ENCODE measurements around the gene METTL26.

The METTL26 gene

DNA sequence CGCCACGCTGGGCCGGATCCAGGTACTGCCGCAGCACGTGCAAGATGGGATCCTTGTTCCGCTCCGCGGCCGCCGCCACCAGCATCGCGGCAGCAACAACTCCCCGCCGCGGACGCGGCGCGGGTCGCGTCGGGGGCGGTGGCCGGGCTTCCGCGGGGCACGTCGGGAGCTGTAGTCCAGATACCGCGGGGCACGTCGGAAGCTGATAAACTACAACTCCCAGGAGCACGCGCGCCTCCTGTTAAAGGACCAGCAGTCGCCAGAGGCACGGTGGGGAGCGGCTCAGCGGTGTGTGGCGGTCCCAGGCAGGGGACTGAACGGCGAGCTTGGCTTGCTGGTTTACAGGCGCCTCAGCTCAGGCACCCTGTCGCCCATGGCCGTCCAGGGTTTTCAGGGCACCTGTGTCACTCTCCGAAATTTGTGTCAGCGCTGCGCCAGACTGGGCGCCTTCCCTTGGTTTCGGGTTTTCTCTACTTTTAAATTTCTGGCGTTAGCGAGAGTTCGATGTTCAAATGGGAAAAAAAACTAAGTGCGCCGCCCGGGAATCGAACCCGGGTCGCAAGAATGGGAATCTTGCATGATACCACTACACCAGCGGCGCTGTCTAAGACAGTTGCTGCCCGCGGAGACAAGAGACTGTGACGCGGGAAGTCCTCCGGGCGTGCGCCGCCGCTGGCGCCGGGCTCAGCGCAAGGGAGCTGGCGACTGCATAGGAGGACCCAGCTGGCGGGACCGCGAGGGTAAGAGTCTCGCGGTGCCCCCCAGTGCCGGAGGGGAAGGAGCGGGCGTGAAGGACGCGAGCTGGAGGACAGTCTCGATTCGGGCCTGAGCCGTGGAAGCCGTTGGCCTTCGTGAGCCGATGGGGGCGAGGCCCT, at the start of gene METTL26:
METTL26 (minus strand) TSS at position 100 of the 875 bp plus-strand sequence; CDS start at position 85, 15 bp downstream.
- Mint-ChIP-seq H3K4me1 (peaks cover 55% of the 10 kb centered on the region), H3K36me3 (no peaks in the 10 kb centered on the region), H3K27me3 (no peaks in the 10 kb centered on the region), H3K4me3 (peak within 1 kb of the TSS; percentile 97), H3K9me3 (no peaks in the 10 kb centered on the region), H3K27ac (peak within 1 kb of the TSS; percentile 92)
- peak; percentile 89 for ATAC-seq

- Mint-ChIP-seq H3K4me1 (peaks cover 51% of the 10 kb centered on the region), H3K9me3 (no peaks in the 10 kb centered on the region), H3K36me3 (peaks cover 25% of the 10 kb centered on the region), H3K4me3 (no peak overlapping the region), H3K27ac (peak overlapping the region; percentile 81), H3K27me3 (no peaks in the 10 kb centered on the region)
- ATAC-seq = no peak
Measured at GRCh38 chr16:684961-685696, 49.0 kb upstream of the METTL26 start.

GRCh38 chr16:684071-684794, 48.1 kb upstream of the METTL26 start, which contains the start of gene JMJD8:
Gene JMJD8, minus strand, starts transcription at chr16:684334. Its CDS starts 15 bp downstream, at chr16:684319.
- Mint-ChIP-seq H3K9me3 (no peaks in the 10 kb centered on the region), H3K4me1 (peaks cover 52% of the 10 kb centered on the region), H3K27ac (peak within 1 kb of the TSS; percentile 81), H3K4me3 (peak within 1 kb of the TSS; percentile 85), H3K27me3 (no peaks in the 10 kb centered on the region), H3K36me3 (peaks cover 25% of the 10 kb centered on the region)
- ATAC-seq = peak; percentile 86

DNA sequence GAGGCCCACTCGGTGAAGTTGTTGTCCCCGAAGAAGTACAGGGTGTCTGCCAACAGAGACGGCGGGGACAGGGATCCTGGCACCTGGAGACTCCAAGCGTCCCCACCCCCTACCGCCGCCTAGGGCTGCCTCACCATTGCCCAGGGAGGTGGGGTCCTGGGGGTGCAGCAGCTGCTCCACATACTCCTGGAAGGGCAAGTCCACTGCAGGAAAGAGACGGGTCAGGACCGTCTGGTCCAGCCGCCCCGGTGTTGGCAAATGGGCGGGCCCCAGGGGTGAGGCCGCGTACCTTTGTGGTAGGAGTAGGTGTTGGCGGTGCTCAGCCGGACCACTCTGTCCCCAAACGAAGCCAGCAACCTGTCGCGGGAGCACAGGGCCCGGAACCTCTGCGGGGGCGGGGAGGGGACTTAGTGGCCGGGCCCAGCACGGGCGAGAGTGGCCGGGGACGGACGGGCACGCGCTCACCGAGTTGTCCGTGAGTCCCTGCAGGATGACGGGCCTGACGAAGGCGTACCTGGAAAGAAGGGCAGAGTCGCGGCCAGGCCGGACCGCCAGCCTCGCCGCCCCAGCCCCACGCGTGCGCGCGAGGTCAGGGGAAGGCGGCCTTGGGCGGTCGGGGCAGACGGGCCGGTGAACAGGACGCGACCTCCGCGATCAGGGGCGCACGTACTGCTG, 47.4 kb upstream of the METTL26 start:
- H3K27me3 Mint-ChIP-seq = no peaks in the 10 kb centered on the region
- peaks cover 51% of the 10 kb centered on the region for H3K4me1 Mint-ChIP-seq
- H3K36me3 Mint-ChIP-seq = peaks cover 25% of the 10 kb centered on the region
- H3K27ac Mint-ChIP-seq = peak overlapping the region; percentile 81
- ATAC-seq = no peak
- H3K9me3 Mint-ChIP-seq = no peaks in the 10 kb centered on the region
- H3K4me3 Mint-ChIP-seq = peak overlapping the region; percentile 84

- H3K4me1 Mint-ChIP-seq = peaks cover 56% of the 10 kb centered on the region
- H3K9me3 Mint-ChIP-seq = no peaks in the 10 kb centered on the region
- H3K27me3 Mint-ChIP-seq = no peaks in the 10 kb centered on the region
- H3K36me3 Mint-ChIP-seq = peaks cover 25% of the 10 kb centered on the region
- ATAC-seq = no peak
- peak overlapping the region; percentile 84 for H3K4me3 Mint-ChIP-seq
- peak overlapping the region; percentile 81 for H3K27ac Mint-ChIP-seq
Measured at GRCh38 chr16:682493-683395, 46.6 kb upstream of the METTL26 start.

DNA sequence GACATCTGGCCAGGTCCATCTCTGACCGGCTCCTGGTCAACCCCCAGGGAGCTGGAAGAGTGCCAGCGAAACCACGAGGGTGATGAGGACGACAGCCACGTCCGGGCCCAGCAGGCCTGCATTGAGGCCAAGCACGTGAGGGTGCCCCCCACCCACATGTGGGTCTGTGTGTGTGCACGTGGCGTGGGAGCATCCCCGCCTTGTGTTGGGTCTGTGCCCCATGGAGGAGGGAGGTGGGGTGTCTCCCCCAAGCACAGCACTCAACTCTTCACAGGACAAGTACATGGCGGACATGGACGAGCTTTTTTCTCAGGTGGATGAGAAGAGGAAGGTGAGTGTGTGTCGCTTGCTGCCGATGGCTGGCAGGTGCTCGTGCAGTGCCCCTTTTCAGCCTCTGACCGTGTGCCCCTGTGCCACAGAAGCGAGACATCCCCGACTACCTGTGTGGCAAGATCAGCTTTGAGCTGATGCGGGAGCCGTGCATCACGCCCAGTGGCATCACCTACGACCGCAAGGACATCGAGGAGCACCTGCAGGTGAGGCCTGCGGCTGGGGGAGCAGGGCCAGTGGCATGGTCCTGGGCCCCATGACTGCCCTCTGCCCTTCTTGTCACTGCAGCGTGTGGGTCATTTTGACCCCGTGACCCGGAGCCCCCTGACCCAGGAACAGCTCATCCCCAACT, 45.8 kb upstream of the METTL26 start:
- peaks cover 25% of the 10 kb centered on the region for H3K36me3 Mint-ChIP-seq
- H3K9me3 Mint-ChIP-seq = no peaks in the 10 kb centered on the region
- H3K27me3 Mint-ChIP-seq = no peaks in the 10 kb centered on the region
- no peak for ATAC-seq
- H3K4me1 Mint-ChIP-seq = peaks cover 56% of the 10 kb centered on the region
- no peak overlapping the region for H3K27ac Mint-ChIP-seq
- H3K4me3 Mint-ChIP-seq = peak overlapping the region; percentile 84

DNA sequence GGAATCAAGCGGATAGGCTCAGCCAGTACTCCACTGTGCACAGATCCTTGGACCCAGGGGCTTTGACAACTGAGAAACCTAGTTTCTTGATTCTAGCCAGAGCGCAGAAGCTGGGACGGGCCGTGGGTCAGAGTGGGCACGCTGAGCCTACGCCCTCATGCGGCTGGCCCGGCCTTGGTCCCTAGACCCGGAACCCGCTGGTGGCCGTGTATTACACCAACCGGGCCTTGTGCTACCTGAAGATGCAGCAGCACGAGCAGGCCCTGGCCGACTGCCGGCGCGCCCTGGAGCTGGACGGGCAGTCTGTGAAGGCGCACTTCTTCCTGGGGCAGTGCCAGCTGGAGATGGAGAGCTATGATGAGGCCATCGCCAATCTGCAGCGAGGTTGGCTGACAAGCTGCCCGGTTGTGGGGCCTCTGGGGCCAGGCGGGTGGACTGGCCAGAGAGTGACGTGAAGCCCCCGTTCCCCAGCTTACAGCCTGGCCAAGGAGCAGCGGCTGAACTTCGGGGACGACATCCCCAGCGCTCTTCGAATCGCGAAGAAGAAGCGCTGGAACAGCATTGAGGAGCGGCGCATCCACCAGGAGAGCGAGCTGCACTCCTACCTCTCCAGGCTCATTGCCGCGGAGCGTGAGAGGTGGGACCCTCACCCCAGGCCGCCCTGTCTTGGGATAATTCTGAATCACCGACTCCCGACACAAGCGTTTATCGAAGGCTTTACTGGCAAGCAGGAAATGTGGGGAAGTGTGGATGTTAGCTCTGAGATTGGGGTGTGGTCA, 45.1 kb upstream of the METTL26 start:
- H3K36me3 Mint-ChIP-seq = peaks cover 21% of the 10 kb centered on the region
- no peak for ATAC-seq
- H3K4me3 Mint-ChIP-seq = peak overlapping the region; percentile 84
- H3K9me3 Mint-ChIP-seq = no peaks in the 10 kb centered on the region
- H3K4me1 Mint-ChIP-seq = peaks cover 56% of the 10 kb centered on the region
- no peaks in the 10 kb centered on the region for H3K27me3 Mint-ChIP-seq
- H3K27ac Mint-ChIP-seq = peak overlapping the region; percentile 67

- no peak for ATAC-seq
- Mint-ChIP-seq H3K27ac (peak overlapping the region; percentile 67), H3K27me3 (peaks cover 2% of the 10 kb centered on the region), H3K4me1 (peaks cover 56% of the 10 kb centered on the region), H3K4me3 (peak overlapping the region; percentile 84), H3K36me3 (peaks cover 18% of the 10 kb centered on the region), H3K9me3 (no peaks in the 10 kb centered on the region)
Measured at GRCh38 chr16:680625-680945, 44.5 kb upstream of the METTL26 start.

- no peaks in the 10 kb centered on the region for H3K9me3 Mint-ChIP-seq
Measured at GRCh38 chr16:679814-680624, 43.9 kb upstream of the METTL26 start, which contains the start of gene STUB1. Gene STUB1, plus strand, starts transcription at chr16:680410. Its CDS starts 116 bp downstream, at chr16:680526.

GRCh38 chr16:678858-679813, 43.0 kb upstream of the METTL26 start:
- Mint-ChIP-seq H3K4me1 (peaks cover 54% of the 10 kb centered on the region), H3K27ac (peak overlapping the region; percentile 67), H3K4me3 (peak overlapping the region; percentile 69), H3K9me3 (no peaks in the 10 kb centered on the region), H3K27me3 (peaks cover 13% of the 10 kb centered on the region), H3K36me3 (peaks cover 25% of the 10 kb centered on the region)
- ATAC-seq = no peak

More at GRCh38 chr16:679814-680624, 43.9 kb upstream of the METTL26 start, which contains the start of gene STUB1:
- Mint-ChIP-seq H3K27ac (peak within 1 kb of the TSS; percentile 67), H3K27me3 (peaks cover 8% of the 10 kb centered on the region), H3K36me3 (peaks cover 19% of the 10 kb centered on the region), H3K4me3 (peak within 1 kb of the TSS; percentile 84), H3K4me1 (peaks cover 58% of the 10 kb centered on the region)
- ATAC-seq = peak; percentile 67

- H3K4me3 Mint-ChIP-seq = peak overlapping the region; percentile 11
- H3K4me1 Mint-ChIP-seq = peaks cover 51% of the 10 kb centered on the region
- H3K9me3 Mint-ChIP-seq = no peaks in the 10 kb centered on the region
- no peak overlapping the region for H3K27ac Mint-ChIP-seq
- no peak for ATAC-seq
- H3K36me3 Mint-ChIP-seq = peaks cover 28% of the 10 kb centered on the region
- H3K27me3 Mint-ChIP-seq = peaks cover 13% of the 10 kb centered on the region
Measured at GRCh38 chr16:678209-678857, 42.2 kb upstream of the METTL26 start.
